ENCODE measurements around the gene PEPD. TPM values are rescaled to one million over a fixed set of nuclear protein-coding genes. Genes with fewer than 3 reads are reported as not detected.

PEPD gene
- total and polyA plus RNA-seq, 10 of the 15 experiments (the other 5 are each of a cell fraction or from before 2014, with no cell fraction given) = 1.4 to 52.0 (median 20.2) TPM

DNA sequence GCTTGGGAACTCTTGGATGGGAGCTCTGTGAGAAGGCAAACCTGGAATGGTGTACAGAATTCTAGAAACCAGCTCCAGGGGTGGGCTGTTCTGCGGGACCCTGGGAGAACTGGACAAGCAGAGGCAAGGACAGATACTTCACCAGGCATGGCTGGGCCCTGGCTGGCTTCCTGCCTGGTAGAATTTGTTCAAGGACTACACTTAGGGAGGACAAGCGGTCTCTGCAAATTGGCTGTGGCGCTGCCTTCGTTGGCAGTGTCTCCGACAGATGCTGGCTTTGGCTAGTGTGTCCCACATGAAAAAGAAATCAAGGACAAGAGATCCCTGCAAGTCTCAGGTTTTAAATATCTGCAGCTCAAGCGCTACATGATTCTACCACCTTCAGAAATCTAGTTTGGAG, 135.6 kb downstream of the PEPD start:
- Histone ChIP-seq H3K79me2 (ENCODE audit: control insufficient read depth, insufficient read depth, low read length) (peaks cover 5% of the 10 kb centered on the region; the same call in 1 of the 2 replicates), H3K4me2 (ENCODE audit: control insufficient read depth, insufficient read depth) (no peak overlapping the region), H3K27me3 (replicated peaks in 1 of 2; ENCODE audit: control insufficient read depth in 2 of 2, insufficient read depth in 2 of 2, low read length in 1 of 2) (no peaks in the 10 kb centered on the region), H4K20me1 (ENCODE audit: control insufficient read depth, insufficient read depth) (no peaks in the 10 kb centered on the region), H3K4me3 (no peak overlapping the region), H2AFZ (ENCODE audit: control insufficient read depth, low read depth, low read length) (no peak overlapping the region), H3K36me3 (ENCODE audit: control insufficient read depth in 2 of 2, insufficient read depth in 2 of 2, low read length in 1 of 2) (peaks cover 4 to 7% of the 10 kb centered on the region in 2 experiments; a peak in 2 of 4 replicates), H3K27ac (ENCODE audit: control insufficient read depth, insufficient read depth) (no peak overlapping the region), H3K9me3 (replicated peaks; ENCODE audit: control insufficient read depth, insufficient read depth, low read length) (no peaks in the 10 kb centered on the region), H3K4me1 (ENCODE audit: control insufficient read depth, insufficient read depth, low read length) (no peaks in the 10 kb centered on the region), H3K9ac (ENCODE audit: control insufficient read depth, insufficient read depth, low read length) (no peak overlapping the region)
- in situ Hi-C loops (cut with MboI) = no loop called here
- no peak for TF ChIP-seq ZNF217 (IDR thresholded peaks at IDR 0.05)
- TF ChIP-seq POLR2AphosphoS2 (IDR thresholded peaks at IDR 0.05; ENCODE audit: low read depth, low read length) = no peak
- TF ChIP-seq, protein P1, sequence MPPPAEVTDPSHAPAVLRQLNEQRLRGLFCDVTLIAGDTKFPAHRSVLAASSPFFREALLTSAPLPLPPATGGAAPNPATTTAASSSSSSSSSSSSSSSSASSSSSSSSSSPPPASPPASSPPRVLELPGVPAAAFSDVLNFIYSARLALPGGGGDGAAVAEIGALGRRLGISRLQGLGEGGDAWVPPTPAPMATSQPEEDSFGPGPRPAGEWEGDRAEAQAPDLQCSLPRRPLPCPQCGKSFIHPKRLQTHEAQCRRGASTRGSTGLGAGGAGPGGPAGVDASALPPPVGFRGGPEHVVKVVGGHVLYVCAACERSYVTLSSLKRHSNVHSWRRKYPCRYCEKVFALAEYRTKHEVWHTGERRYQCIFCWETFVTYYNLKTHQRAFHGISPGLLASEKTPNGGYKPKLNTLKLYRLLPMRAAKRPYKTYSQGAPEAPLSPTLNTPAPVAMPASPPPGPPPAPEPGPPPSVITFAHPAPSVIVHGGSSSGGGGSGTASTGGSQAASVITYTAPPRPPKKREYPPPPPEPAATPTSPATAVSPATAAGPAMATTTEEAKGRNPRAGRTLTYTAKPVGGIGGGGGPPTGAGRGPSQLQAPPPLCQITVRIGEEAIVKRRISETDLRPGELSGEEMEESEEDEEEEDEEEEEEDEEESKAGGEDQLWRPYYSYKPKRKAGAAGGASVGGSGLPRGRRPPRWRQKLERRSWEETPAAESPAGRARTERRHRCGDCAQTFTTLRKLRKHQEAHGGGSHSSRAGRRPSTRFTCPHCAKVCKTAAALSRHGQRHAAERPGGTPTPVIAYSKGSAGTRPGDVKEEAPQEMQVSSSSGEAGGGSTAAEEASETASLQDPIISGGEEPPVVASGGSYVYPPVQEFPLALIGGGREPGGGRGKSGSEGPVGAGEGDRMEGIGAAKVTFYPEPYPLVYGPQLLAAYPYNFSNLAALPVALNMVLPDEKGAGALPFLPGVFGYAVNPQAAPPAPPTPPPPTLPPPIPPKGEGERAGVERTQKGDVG (CRISPR knock-in tag; IDR thresholded peaks at IDR 0.05) = no peak
- TF ChIP-seq HDAC6 (IDR thresholded peaks at IDR 0.05; ENCODE audit: unreplicated experiment) = no peak
- no peak for TF ChIP-seq ZNF592 (IDR thresholded peaks at IDR 0.05)
- intact Hi-C loops (cut with micrococcal nuclease; ENCODE audit: unreplicated experiment) = no loop called here
- BruUV-seq (replicated peaks) = no TSS peak
- ChIA-PET RAD21 (ENCODE audit: unreplicated experiment) (no interaction called here), SMC1A (ENCODE audit: uncharacterized antibody, unreplicated experiment) (interaction anchor here (1.0 kb wide), 1 partner anchor 9 kb away, joined by 3 read pairs; no protein-coding TSS in a partner anchor), POLR2A (no interaction called here), CTCF (no interaction called here)
- DNase-seq (ENCODE audit: low read depth, low spot score) = no peak
- no peak for FAIRE-seq
- ATAC-seq = no peak
- WGBS (ENCODE audit: insufficient coverage, insufficient replicate concordance, low lambda C conversion rate, missing lambda C conversion rate) = 87% methylated on average over 6 of the region's 6 CpGs
